WTC11 (cell line): ENCODE data around the gene AKAP9. TPM values are rescaled to one million over a fixed set of nuclear protein-coding genes. Genes with fewer than 3 reads are reported as not detected.

ENCODE experiments used
- ATAC-seq: fragments of 200-7000 bp; cut with Tn5 transposase; 2 replicates; pipeline ENCODE4 v1.10.0; 2021; ENCODE audit warnings: mild to moderate bottlenecking, moderate library complexity
- CTCF ChIA-PET: fragments of 300-600 bp; sonication (Branson Sonifier 250); formaldehyde crosslinking; loops from one replicate; lab custom pipeline; 2021; ENCODE audit warnings: antibody characterized with exemption; lab: Charles Lee
- POLR2A ChIA-PET: fragments of 350-600 bp; sonication (Branson Sonifier 250); formaldehyde crosslinking; loops from one replicate; lab custom pipeline; 2021; ENCODE audit warnings: antibody characterized with exemption; lab: Charles Lee
- DNase-seq: peaks from one replicate; pipeline ENCODE4 v3.0.0; 2021; ENCODE audit warnings: low spot score
- H3K27ac Mint-ChIP-seq: 2 replicates; pipeline ENCODE4 v1.8.0; 2021; ENCODE audit warnings: mixed read lengths
- H3K27me3 Mint-ChIP-seq: 2 replicates; pipeline ENCODE4 v1.8.0; 2021; ENCODE audit warnings: low read depth, mild to moderate bottlenecking, moderate library complexity, mixed read lengths
- H3K36me3 Mint-ChIP-seq: 2 replicates; pipeline ENCODE4 v1.8.0; 2021; ENCODE audit warnings: mixed read lengths
- H3K4me1 Mint-ChIP-seq: 2 replicates; pipeline ENCODE4 v1.8.0; 2022; ENCODE audit warnings: mixed read lengths
- H3K4me3 Mint-ChIP-seq: 2 replicates; pipeline ENCODE4 v1.8.0; 2021; ENCODE audit warnings: mild to moderate bottlenecking, moderate library complexity, mixed read lengths
- H3K9me3 Mint-ChIP-seq: 2 replicates; pipeline ENCODE4 v1.8.0; 2021; ENCODE audit warnings: mixed read lengths
- CREM ChIP-seq: sonication (generic); formaldehyde crosslinking; IDR thresholded peaks from 2 replicates; pipeline ENCODE4 v1.8.1; 2022; ENCODE audit warnings: mild to moderate bottlenecking, missing genetic modification reagents, moderate library complexity
- ELF4 ChIP-seq: sonication (generic); formaldehyde crosslinking; IDR thresholded peaks from 2 replicates; pipeline ENCODE4 v1.8.1; 2022; ENCODE audit warnings: low read depth, mild to moderate bottlenecking, moderate library complexity, missing genetic modification reagents
- ETV6 ChIP-seq: sonication (generic); formaldehyde crosslinking; IDR thresholded peaks from 2 replicates; pipeline ENCODE4 v1.8.1; 2022; ENCODE audit warnings: mild to moderate bottlenecking, missing genetic modification reagents
- GTF2I ChIP-seq: fragments of 250-450 bp; sonication (Bioruptor Pico); conservative IDR thresholded peaks from 2 replicates; pipeline ENCODE4 v1.4.0; 2021; ENCODE audit warnings: mild to moderate bottlenecking
- JUN ChIP-seq: sonication (generic); formaldehyde crosslinking; IDR thresholded peaks from 2 replicates; pipeline ENCODE4 v1.8.0; 2023; ENCODE audit warnings: mild to moderate bottlenecking, missing genetic modification reagents
- KAT7 ChIP-seq: sonication (generic); formaldehyde crosslinking; IDR thresholded peaks from 2 replicates; pipeline ENCODE4 v1.8.1; 2023; ENCODE audit warnings: missing genetic modification reagents, mild to moderate bottlenecking, borderline replicate concordance
- MYBL2 ChIP-seq: sonication (generic); formaldehyde crosslinking; IDR thresholded peaks from 2 replicates; pipeline ENCODE4 v1.8.1; 2023; ENCODE audit warnings: mild to moderate bottlenecking, moderate library complexity, missing genetic modification reagents
- NFATC4 ChIP-seq: fragments of 250-450 bp; sonication (Bioruptor Pico); IDR thresholded peaks from 2 replicates; pipeline ENCODE4 v1.9.0; 2021; ENCODE audit warnings: mild to moderate bottlenecking
- NFE2L1 ChIP-seq: sonication (generic); formaldehyde crosslinking; IDR thresholded peaks from 2 replicates; pipeline ENCODE4 v1.8.1; 2023; ENCODE audit warnings: missing genetic modification reagents
- NR1H2 ChIP-seq: sonication (generic); formaldehyde crosslinking; IDR thresholded peaks from 2 replicates; pipeline ENCODE4 v1.9.0; 2021; ENCODE audit warnings: mild to moderate bottlenecking, moderate library complexity, missing genetic modification reagents
- NR3C1 ChIP-seq: sonication (generic); formaldehyde crosslinking; conservative IDR thresholded peaks from 2 replicates; pipeline ENCODE4 v1.8.1; 2023; ENCODE audit warnings: low read depth, mild to moderate bottlenecking, missing genetic modification reagents
- SMAD4 ChIP-seq: sonication (generic); formaldehyde crosslinking; IDR thresholded peaks from 2 replicates; pipeline ENCODE4 v1.8.0; 2022; ENCODE audit warnings: mild to moderate bottlenecking, missing genetic modification reagents
- SOX15 ChIP-seq: fragments of 250-450 bp; sonication (Bioruptor Pico); IDR thresholded peaks from 2 replicates; pipeline ENCODE4 v1.9.0; 2021; ENCODE audit warnings: mild to moderate bottlenecking
- TEAD1 ChIP-seq: sonication (generic); formaldehyde crosslinking; IDR thresholded peaks from 2 replicates; pipeline ENCODE4 v1.8.0; 2022; ENCODE audit warnings: mild to moderate bottlenecking, missing genetic modification reagents
- TP53 ChIP-seq: sonication (generic); formaldehyde crosslinking; IDR thresholded peaks from 2 replicates; pipeline ENCODE4 v1.8.1; 2023; ENCODE audit warnings: mild to moderate bottlenecking, missing genetic modification reagents
- ZNF232 ChIP-seq: sonication (generic); formaldehyde crosslinking; IDR thresholded peaks from 2 replicates; pipeline ENCODE4 v1.8.0; 2022; ENCODE audit warnings: mild to moderate bottlenecking, missing genetic modification reagents
- total RNA-seq: library from RNA; stranded (reverse); gene quantifications from 3 replicates; pipeline ENCODE4 v1.2.3, GENCODE V29; 2021
- TF ChIP-seq, protein P1 (sequence below): sonication (generic); formaldehyde crosslinking; IDR thresholded peaks from 2 replicates; pipeline ENCODE4 v1.8.1; 2023; ENCODE audit warnings: mild to moderate bottlenecking, moderate library complexity, missing genetic modification reagents
- TF ChIP-seq, protein P2 (sequence below): sonication (generic); formaldehyde crosslinking; IDR thresholded peaks from 2 replicates; pipeline ENCODE4 v1.8.0; 2022; ENCODE audit warnings: missing genetic modification reagents
- TF ChIP-seq, protein P3 (sequence below): fragments of 250-450 bp; sonication (Bioruptor Pico); IDR thresholded peaks from 2 replicates; pipeline ENCODE4 v1.9.0; 2021; ENCODE audit warnings: mild to moderate bottlenecking
- TF ChIP-seq, protein P4 (sequence below): fragments of 250-450 bp; sonication (Bioruptor Pico); conservative IDR thresholded peaks from 2 replicates; pipeline ENCODE4 v1.9.0; 2021; ENCODE audit warnings: mild to moderate bottlenecking
- TF ChIP-seq, protein P5 (sequence below): sonication (generic); formaldehyde crosslinking; IDR thresholded peaks from 2 replicates; pipeline ENCODE4 v1.8.0; 2022; ENCODE audit warnings: mild to moderate bottlenecking, missing genetic modification reagents

The AKAP9 gene
- total RNA-seq, 1 experiment from 2014 or later = 35.2 TPM

DNA sequence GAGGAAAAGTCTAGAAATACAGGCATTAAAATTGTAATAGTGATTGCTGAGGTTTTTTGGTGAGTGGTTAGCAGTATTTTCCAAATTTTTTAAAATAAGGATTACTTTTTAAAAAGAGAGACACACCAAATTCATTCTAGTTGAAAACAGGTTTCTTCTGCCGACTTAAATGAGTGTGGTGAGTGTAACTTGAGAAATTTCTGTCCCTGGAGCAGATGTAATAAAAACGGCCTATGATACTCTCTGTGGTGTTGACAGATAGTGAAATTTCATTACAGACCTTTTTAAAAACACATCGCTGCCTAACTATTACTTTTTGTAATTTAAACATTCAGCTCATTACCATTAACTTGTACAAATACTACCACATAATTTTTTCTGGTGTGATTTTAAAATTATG is 103.5 kb downstream of the AKAP9 start:
- Mint-ChIP-seq H3K4me3 (no peak overlapping the region), H3K36me3 (peaks cover 23% of the 10 kb centered on the region), H3K9me3 (no peaks in the 10 kb centered on the region), H3K27ac (no peak overlapping the region), H3K27me3 (no peaks in the 10 kb centered on the region), H3K4me1 (no peaks in the 10 kb centered on the region)
- DNase-seq = no peak
- ChIA-PET CTCF (no interaction called here), POLR2A (no interaction called here)
- no peak for TF ChIP-seq SOX15 (CRISPR knock-in tag)
- no peak for ATAC-seq

DNA sequence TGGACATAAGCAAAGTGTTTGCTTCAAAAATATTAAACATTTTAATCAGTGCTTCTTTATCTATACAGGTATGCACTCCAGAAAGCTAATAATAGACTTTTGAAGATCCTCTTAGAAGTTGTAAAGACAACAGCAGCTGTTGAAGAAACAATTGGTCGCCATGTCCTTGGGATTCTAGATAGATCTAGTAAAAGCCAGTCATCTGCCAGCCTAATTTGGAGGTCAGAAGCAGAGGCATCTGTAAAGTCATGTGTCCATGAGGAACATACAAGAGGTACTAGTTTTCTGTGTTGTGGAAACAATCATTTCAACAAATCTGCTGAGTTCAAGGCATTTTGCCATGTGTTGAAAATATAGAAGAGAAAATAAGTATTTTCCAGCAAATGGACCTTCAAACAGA is 104.3 kb downstream of the AKAP9 start:
- TF ChIP-seq, protein P1, sequence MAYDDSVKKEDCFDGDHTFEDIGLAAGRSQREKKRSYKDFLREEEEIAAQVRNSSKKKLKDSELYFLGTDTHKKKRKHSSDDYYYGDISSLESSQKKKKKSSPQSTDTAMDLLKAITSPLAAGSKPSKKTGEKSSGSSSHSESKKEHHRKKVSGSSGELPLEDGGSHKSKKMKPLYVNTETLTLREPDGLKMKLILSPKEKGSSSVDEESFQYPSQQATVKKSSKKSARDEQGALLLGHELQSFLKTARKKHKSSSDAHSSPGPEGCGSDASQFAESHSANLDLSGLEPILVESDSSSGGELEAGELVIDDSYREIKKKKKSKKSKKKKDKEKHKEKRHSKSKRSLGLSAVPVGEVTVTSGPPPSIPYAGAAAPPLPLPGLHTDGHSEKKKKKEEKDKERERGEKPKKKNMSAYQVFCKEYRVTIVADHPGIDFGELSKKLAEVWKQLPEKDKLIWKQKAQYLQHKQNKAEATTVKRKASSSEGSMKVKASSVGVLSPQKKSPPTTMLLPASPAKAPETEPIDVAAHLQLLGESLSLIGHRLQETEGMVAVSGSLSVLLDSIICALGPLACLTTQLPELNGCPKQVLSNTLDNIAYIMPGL = no peak
- TF ChIP-seq MYBL2 (CRISPR knock-in tag) (no peak), TP53 (CRISPR knock-in tag) (no peak)
- no peak overlapping the region for H3K27ac Mint-ChIP-seq
- no peak overlapping the region for H3K4me3 Mint-ChIP-seq
- ChIA-PET POLR2A (no interaction called here), CTCF (no interaction called here)
- no peaks in the 10 kb centered on the region for H3K9me3 Mint-ChIP-seq
- ATAC-seq (no peak), DNase-seq (no peak)
- no peaks in the 10 kb centered on the region for H3K27me3 Mint-ChIP-seq
- peaks cover 27% of the 10 kb centered on the region for H3K36me3 Mint-ChIP-seq
- H3K4me1 Mint-ChIP-seq = no peaks in the 10 kb centered on the region

DNA sequence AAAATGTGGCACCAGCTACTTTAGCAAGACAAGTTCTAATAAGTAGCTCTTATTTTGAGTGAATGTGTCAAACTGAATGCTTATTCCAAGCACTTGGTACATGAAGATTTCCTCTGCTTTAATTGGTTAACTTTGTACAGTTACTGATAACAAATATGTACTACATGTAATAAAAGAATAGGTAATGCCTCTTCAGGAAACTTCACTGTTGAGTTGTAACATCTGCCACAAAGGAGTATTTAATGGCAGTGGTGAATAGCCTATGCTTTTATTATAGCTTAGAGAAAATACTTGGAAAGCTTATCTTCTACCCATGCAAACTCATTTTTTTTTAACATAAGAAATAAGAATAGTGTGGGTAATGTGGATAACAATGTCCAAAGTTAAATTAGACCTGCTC is 111.0 kb downstream of the AKAP9 start:
- Mint-ChIP-seq H3K4me1 (no peaks in the 10 kb centered on the region), H3K27ac (no peak overlapping the region), H3K27me3 (no peaks in the 10 kb centered on the region), H3K4me3 (no peak overlapping the region), H3K9me3 (no peaks in the 10 kb centered on the region), H3K36me3 (peaks cover 13% of the 10 kb centered on the region)
- TF ChIP-seq, protein P2, sequence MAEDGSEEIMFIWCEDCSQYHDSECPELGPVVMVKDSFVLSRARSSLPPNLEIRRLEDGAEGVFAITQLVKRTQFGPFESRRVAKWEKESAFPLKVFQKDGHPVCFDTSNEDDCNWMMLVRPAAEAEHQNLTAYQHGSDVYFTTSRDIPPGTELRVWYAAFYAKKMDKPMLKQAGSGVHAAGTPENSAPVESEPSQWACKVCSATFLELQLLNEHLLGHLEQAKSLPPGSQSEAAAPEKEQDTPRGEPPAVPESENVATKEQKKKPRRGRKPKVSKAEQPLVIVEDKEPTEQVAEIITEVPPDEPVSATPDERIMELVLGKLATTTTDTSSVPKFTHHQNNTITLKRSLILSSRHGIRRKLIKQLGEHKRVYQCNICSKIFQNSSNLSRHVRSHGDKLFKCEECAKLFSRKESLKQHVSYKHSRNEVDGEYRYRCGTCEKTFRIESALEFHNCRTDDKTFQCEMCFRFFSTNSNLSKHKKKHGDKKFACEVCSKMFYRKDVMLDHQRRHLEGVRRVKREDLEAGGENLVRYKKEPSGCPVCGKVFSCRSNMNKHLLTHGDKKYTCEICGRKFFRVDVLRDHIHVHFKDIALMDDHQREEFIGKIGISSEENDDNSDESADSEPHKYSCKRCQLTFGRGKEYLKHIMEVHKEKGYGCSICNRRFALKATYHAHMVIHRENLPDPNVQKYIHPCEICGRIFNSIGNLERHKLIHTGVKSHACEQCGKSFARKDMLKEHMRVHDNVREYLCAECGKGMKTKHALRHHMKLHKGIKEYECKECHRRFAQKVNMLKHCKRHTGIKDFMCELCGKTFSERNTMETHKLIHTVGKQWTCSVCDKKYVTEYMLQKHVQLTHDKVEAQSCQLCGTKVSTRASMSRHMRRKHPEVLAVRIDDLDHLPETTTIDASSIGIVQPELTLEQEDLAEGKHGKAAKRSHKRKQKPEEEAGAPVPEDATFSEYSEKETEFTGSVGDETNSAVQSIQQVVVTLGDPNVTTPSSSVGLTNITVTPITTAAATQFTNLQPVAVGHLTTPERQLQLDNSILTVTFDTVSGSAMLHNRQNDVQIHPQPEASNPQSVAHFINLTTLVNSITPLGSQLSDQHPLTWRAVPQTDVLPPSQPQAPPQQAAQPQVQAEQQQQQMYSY (CRISPR knock-in tag) = no peak
- TF ChIP-seq, protein P3, sequence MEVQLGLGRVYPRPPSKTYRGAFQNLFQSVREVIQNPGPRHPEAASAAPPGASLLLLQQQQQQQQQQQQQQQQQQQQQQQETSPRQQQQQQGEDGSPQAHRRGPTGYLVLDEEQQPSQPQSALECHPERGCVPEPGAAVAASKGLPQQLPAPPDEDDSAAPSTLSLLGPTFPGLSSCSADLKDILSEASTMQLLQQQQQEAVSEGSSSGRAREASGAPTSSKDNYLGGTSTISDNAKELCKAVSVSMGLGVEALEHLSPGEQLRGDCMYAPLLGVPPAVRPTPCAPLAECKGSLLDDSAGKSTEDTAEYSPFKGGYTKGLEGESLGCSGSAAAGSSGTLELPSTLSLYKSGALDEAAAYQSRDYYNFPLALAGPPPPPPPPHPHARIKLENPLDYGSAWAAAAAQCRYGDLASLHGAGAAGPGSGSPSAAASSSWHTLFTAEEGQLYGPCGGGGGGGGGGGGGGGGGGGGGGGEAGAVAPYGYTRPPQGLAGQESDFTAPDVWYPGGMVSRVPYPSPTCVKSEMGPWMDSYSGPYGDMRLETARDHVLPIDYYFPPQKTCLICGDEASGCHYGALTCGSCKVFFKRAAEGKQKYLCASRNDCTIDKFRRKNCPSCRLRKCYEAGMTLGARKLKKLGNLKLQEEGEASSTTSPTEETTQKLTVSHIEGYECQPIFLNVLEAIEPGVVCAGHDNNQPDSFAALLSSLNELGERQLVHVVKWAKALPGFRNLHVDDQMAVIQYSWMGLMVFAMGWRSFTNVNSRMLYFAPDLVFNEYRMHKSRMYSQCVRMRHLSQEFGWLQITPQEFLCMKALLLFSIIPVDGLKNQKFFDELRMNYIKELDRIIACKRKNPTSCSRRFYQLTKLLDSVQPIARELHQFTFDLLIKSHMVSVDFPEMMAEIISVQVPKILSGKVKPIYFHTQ (CRISPR knock-in tag) = no peak
- TF ChIP-seq ZNF232 (CRISPR knock-in tag) (no peak), KAT7 (CRISPR knock-in tag) (no peak), ELF4 (no peak), NFE2L1 (CRISPR knock-in tag) (no peak)
- no peak for ATAC-seq
- CTCF ChIA-PET = no interaction called here
- POLR2A ChIA-PET = no interaction called here
- DNase-seq = no peak

DNA sequence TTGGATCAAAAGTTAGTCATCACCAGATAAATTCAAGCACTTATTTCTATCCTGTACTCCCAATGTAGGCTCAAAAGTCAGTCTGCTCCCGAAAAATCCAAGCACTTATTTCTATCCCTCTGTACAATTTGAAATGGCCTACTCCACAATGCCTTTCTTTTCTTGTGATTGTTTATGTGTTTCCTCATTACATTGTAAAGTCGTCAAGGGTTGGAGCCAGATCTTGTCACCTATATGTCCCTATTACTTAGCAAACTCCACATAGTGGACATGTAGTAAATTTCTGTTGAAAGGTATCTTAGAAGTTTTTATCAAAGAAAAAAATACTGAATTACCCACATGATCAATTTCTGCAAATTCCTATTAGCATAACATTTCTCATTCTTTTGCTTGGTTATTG is 111.5 kb downstream of the AKAP9 start:
- Mint-ChIP-seq H3K27me3 (no peaks in the 10 kb centered on the region), H3K9me3 (no peaks in the 10 kb centered on the region), H3K27ac (no peak overlapping the region), H3K4me1 (no peaks in the 10 kb centered on the region), H3K36me3 (peaks cover 8% of the 10 kb centered on the region; the same call in 1 of the 2 replicates), H3K4me3 (no peak overlapping the region)
- DNase-seq (no peak), ATAC-seq (no peak)
- POLR2A ChIA-PET = no interaction called here
- CTCF ChIA-PET = no interaction called here
- TF ChIP-seq NR1H2 (no peak), GTF2I (no peak), MYBL2 (CRISPR knock-in tag) (no peak), ETV6 (CRISPR knock-in tag) (no peak), CREM (CRISPR knock-in tag) (no peak), JUN (CRISPR knock-in tag) (no peak), SMAD4 (CRISPR knock-in tag) (no peak), NFATC4 (no peak), TEAD1 (CRISPR knock-in tag) (no peak), NR3C1 (CRISPR knock-in tag) (no peak)
- TF ChIP-seq, protein P4, sequence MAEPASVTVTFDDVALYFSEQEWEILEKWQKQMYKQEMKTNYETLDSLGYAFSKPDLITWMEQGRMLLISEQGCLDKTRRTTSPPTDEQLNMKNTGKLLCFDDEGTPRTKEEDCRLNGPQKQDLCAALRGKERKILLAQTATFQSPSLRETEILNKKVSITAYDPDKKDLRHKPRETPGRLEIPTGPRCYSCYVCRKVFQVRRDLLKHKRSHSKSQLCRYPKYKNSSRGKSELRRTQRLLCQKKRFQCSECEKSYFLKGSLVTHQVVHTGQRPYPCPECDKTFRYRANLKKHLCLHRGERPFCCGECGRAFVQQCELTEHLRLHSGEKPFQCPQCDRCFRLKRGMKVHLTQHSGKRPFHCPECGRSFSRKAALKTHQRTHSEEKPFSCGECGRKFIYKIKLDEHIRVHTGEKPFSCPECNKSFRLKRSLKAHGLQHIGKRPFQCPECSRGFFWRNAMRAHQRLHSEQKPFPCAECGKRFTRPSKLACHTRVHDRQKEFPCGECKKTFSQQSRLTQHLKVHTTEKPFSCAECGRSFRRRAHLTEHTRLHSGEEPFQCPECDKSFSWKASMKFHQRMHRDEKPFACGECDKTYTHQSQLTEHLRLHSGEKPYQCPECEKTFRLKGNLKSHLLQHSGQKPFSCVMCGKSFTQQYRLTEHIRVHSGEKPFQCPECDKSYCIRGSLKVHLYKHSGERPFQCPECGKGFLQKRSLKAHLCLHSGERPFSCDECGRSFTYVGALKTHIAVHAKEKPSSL = no peak
- TF ChIP-seq, protein P5, sequence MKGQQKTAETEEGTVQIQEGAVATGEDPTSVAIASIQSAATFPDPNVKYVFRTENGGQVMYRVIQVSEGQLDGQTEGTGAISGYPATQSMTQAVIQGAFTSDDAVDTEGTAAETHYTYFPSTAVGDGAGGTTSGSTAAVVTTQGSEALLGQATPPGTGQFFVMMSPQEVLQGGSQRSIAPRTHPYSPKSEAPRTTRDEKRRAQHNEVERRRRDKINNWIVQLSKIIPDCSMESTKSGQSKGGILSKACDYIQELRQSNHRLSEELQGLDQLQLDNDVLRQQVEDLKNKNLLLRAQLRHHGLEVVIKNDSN (CRISPR knock-in tag) = no peak
